Upper lobe of left lung (tissue), 6 donors: ENCODE results near the gene DACH1. TPM values are rescaled to one million over a fixed set of nuclear protein-coding genes. Genes with fewer than 3 reads are reported as not detected.

ENCODE experiments used
- ATAC-seq, 2 donors: fragments of 200-7000 bp; cut with Tn5 transposase; one replicate each; pipeline ENCODE4 v1.9.1; 2022; ENCODE audit warnings: mild to moderate bottlenecking in 2 of 2, moderate library complexity in 2 of 2; ENCODE audit not compliant: low FRiP score in 2 of 2
- DNase-seq, 2 donors: peaks; one replicate each; pipeline ENCODE4 v3.0.0-alpha.2; 2019 to 2020
- H3K27ac ChIP-seq, 4 donors: fragments of 200-600 bp; sonication (generic); one replicate each; pipeline ENCODE4 v1.5.1; 2016 to 2019
- H3K27me3 ChIP-seq, 4 donors: fragments of 200-600 bp; sonication (generic); one replicate each; pipeline ENCODE4 v1.5.1; 2017 to 2019
- H3K36me3 ChIP-seq, 4 donors: fragments of 200-600 bp; sonication (generic); one replicate each; pipeline ENCODE4 v1.5.1; 2016 to 2019
- H3K4me1 ChIP-seq, 4 donors: fragments of 200-600 bp; sonication (generic); one replicate each; pipeline ENCODE4 v1.5.1; 2018 to 2019
- H3K4me3 ChIP-seq, 4 donors: fragments of 200-600 bp; sonication (generic); one replicate each; pipeline ENCODE4 v1.5.1; 2017 to 2019; ENCODE audit warnings: mild to moderate bottlenecking in 2 of 4, moderate library complexity in 1 of 4
- H3K9me3 ChIP-seq, 4 donors: fragments of 200-600 bp; sonication (generic); one replicate each; pipeline ENCODE4 v1.5.1; 2018 to 2019
- EP300 ChIP-seq, 4 donors: sonication (generic); formaldehyde crosslinking; IDR thresholded peaks; one replicate each; pipeline ENCODE4 v1.5.1; 2017; ENCODE audit warnings: antibody characterized with exemption in 4 of 4, control low read depth in 2 of 4
- POLR2A ChIP-seq, 4 donors: fragments of 450-650 bp; IDR thresholded peaks; one replicate each; pipeline ENCODE4 v1.5.1; 2016 to 2017; ENCODE audit warnings: antibody characterized with exemption in 4 of 4, mild to moderate bottlenecking in 2 of 4
- POLR2AphosphoS5 ChIP-seq, 2 donors: sonication (generic); formaldehyde crosslinking; IDR thresholded peaks; one replicate each; pipeline ENCODE4 v1.5.1; 2017; ENCODE audit warnings: antibody characterized with exemption in 2 of 2
- WGBS, 2 donors: methylation state at CpG; one replicate each; pipeline ENCODE4 v1.1.5; 2017 to 2018; 5-methylcytosine and 5-hydroxymethylcytosine counted together
- total RNA-seq, 6 donors: library from RNA; depleted of rRNA in 4 of 6; stranded (reverse); fragments of >200 nt in 4 of 6; gene quantifications; one replicate each; pipeline versions ENCODE4 v1.1.0 to v1.2.1, GENCODE V29; 2016 to 2021
- TF ChIP-seq, protein P1 (sequence below), 6 experiments: fragments of 450-650 bp in 4 of 6; fragments of 200-600 bp in 2 of 6; sonication (generic) in 2 of 6; IDR thresholded peaks; one replicate each; pipeline ENCODE4 v1.5.1; 2016 to 2019; ENCODE audit warnings: antibody characterized with exemption in 6 of 6
- donor health status: DM: no; HTN: no; CAD: no; lungs with moderate emphysema.
- donor health status: DM: no; HTN: yes; CAD: no; lungs with severe emphysema.

Gene DACH1
- total RNA-seq, 6 donors from 2014 or later = 4.7 to 10.5 (median 6.7) TPM

GRCh38 chr13:71488201-71488600 is 378.8 kb downstream of the DACH1 start:
- ATAC-seq (no peak), DNase-seq (no peak)
- no peak overlapping the region for H3K27ac ChIP-seq
- H3K27me3 ChIP-seq = no peaks in the 10 kb centered on the region
- WGBS, 2 donors = 44 to 66% methylated on average over 1 of the region's 1 CpG
- H3K9me3 ChIP-seq = no peaks in the 10 kb centered on the region
- H3K36me3 ChIP-seq = no peaks in the 10 kb centered on the region
- no peaks in the 10 kb centered on the region for H3K4me1 ChIP-seq
- TF ChIP-seq EP300 (IDR thresholded peaks at IDR 0.05) (no peak), POLR2A (IDR thresholded peaks at IDR 0.05) (no peak), POLR2AphosphoS5 (IDR thresholded peaks at IDR 0.05) (no peak)
- TF ChIP-seq, protein P1, sequence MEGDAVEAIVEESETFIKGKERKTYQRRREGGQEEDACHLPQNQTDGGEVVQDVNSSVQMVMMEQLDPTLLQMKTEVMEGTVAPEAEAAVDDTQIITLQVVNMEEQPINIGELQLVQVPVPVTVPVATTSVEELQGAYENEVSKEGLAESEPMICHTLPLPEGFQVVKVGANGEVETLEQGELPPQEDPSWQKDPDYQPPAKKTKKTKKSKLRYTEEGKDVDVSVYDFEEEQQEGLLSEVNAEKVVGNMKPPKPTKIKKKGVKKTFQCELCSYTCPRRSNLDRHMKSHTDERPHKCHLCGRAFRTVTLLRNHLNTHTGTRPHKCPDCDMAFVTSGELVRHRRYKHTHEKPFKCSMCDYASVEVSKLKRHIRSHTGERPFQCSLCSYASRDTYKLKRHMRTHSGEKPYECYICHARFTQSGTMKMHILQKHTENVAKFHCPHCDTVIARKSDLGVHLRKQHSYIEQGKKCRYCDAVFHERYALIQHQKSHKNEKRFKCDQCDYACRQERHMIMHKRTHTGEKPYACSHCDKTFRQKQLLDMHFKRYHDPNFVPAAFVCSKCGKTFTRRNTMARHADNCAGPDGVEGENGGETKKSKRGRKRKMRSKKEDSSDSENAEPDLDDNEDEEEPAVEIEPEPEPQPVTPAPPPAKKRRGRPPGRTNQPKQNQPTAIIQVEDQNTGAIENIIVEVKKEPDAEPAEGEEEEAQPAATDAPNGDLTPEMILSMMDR (IDR thresholded peaks at IDR 0.05) = no peak
- H3K4me3 ChIP-seq = no peak overlapping the region

DNA sequence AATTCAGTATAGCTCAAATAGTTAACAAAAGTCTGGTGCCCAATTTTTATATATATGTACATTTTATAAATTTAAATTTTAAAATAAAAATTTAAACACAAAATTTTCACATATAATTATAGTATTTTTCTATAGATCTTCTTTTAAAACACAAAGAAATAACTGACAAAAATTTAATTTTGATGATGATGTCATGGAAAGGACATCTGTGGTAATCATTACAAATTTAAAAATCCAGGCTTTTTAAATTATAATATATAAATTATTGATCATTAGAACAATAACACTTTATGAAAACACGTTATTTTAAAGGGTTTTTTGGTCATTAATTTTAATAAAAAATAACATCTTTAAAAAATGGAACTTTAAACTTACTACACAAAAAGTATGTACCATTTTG is 381.1 kb downstream of the DACH1 start:
- no peaks in the 10 kb centered on the region for H3K27me3 ChIP-seq
- ATAC-seq = no peak
- 78 to 88% methylated on average over 1 of the region's 1 CpG for WGBS, 2 donors

GRCh38 chr13:71483733-71484132 is 383.3 kb downstream of the DACH1 start:
- DNase-seq (no peak), ATAC-seq (no peak)
- no peaks in the 10 kb centered on the region for H3K9me3 ChIP-seq
- H3K27me3 ChIP-seq = no peaks in the 10 kb centered on the region
- H3K36me3 ChIP-seq = no peaks in the 10 kb centered on the region
- no peak for TF ChIP-seq EP300 (IDR thresholded peaks at IDR 0.05)
- TF ChIP-seq, protein P1 (IDR thresholded peaks at IDR 0.05) = no peak
- TF ChIP-seq POLR2AphosphoS5 (IDR thresholded peaks at IDR 0.05) = no peak
- TF ChIP-seq POLR2A (IDR thresholded peaks at IDR 0.05) = no peak
- no peaks in the 10 kb centered on the region for H3K4me1 ChIP-seq
- no peak overlapping the region for H3K27ac ChIP-seq
- no peak overlapping the region for H3K4me3 ChIP-seq

More for the DNA sequence above, 381.1 kb downstream of the DACH1 start:
- Histone ChIP-seq H3K4me3 (no peak overlapping the region), H3K36me3 (no peaks in the 10 kb centered on the region), H3K9me3 (no peaks in the 10 kb centered on the region), H3K27ac (no peak overlapping the region), H3K4me1 (no peaks in the 10 kb centered on the region)
- TF ChIP-seq EP300 (IDR thresholded peaks at IDR 0.05) = no peak
- TF ChIP-seq, protein P1 (IDR thresholded peaks at IDR 0.05) = no peak
- no peak for TF ChIP-seq POLR2AphosphoS5 (IDR thresholded peaks at IDR 0.05)
- no peak for TF ChIP-seq POLR2A (IDR thresholded peaks at IDR 0.05)
- DNase-seq = no peak

DNA sequence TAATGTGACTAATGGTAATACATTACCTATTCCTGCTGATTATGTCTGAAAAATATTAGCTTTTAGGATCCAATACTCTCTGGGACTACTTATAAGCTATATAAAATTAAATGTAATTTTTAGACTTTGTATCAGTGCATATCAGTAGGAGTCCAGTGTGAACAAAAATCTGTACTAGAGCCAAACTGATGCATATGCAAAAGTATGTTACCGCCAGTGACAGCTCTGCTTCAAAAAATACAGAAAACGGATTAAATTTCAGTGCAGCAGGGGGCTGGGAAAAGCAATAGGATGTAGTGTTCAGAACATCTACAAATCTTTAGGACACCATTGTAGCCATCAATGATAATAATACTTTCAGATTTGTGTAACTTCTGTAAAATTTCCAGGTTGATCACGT is 385.5 kb downstream of the DACH1 start:
- no peak overlapping the region for H3K27ac ChIP-seq
- no peaks in the 10 kb centered on the region for H3K9me3 ChIP-seq
- no peak for ATAC-seq
- H3K4me3 ChIP-seq = no peak overlapping the region
- H3K27me3 ChIP-seq = no peaks in the 10 kb centered on the region
- H3K36me3 ChIP-seq = no peaks in the 10 kb centered on the region
- TF ChIP-seq POLR2AphosphoS5 (IDR thresholded peaks at IDR 0.05) (no peak), EP300 (IDR thresholded peaks at IDR 0.05) (no peak), POLR2A (IDR thresholded peaks at IDR 0.05) (no peak)
- TF ChIP-seq, protein P1 (IDR thresholded peaks at IDR 0.05) = no peak
- H3K4me1 ChIP-seq = no peaks in the 10 kb centered on the region
- no peak for DNase-seq
- 95 to 96% methylated on average over 3 of the region's 3 CpGs for WGBS, 2 donors

GRCh38 chr13:71481046-71481445 is 386.0 kb downstream of the DACH1 start:
- no peaks in the 10 kb centered on the region for H3K36me3 ChIP-seq
- ATAC-seq = no peak
- DNase-seq = no peak

More at GRCh38 chr13:71481046-71481445, 386.0 kb downstream of the DACH1 start:
- 66 to 76% methylated on average over 1 of the region's 1 CpG for WGBS, 2 donors
- H3K4me3 ChIP-seq = no peak overlapping the region
- no peaks in the 10 kb centered on the region for H3K9me3 ChIP-seq
- no peak overlapping the region for H3K27ac ChIP-seq
- TF ChIP-seq POLR2AphosphoS5 (IDR thresholded peaks at IDR 0.05) (no peak), POLR2A (IDR thresholded peaks at IDR 0.05) (no peak), EP300 (IDR thresholded peaks at IDR 0.05) (no peak)
- TF ChIP-seq, protein P1 (IDR thresholded peaks at IDR 0.05) = no peak
- no peaks in the 10 kb centered on the region for H3K27me3 ChIP-seq
- no peaks in the 10 kb centered on the region for H3K4me1 ChIP-seq
